H1 (cell line): ENCODE data around the gene HOXB7. TPM values are rescaled to one million over a fixed set of nuclear protein-coding genes. Genes with fewer than 3 reads are reported as not detected.

ENCODE experiments used
- ASH2L ChIP-seq: fragments of 200-600, 300-600 bp; sonication (generic); IDR thresholded peaks from one replicate; pipeline ENCODE4 v1.7.1; 2017; ENCODE audit warnings: low read length
- BACH1 ChIP-seq: IDR thresholded peaks from 2 replicates; pipeline ENCODE4 v1.6.1; 2012; ENCODE audit warnings: low read length, improper control_type of control experiment
- RAD21 ChIP-seq, 2 experiments: IDR thresholded peaks in 1 of 2; conservative IDR thresholded peaks in 1 of 2; 2 replicates each; pipeline ENCODE4 v1.6.1; 2011; ENCODE audit warnings: low read depth in 2 of 2, low read length in 2 of 2, improper control_type of control experiment in 1 of 2, inconsistent platforms in 1 of 2, mild to moderate bottlenecking in 1 of 2, moderate library complexity in 1 of 2
- RBBP5 ChIP-seq: IDR thresholded peaks from 2 replicates; pipeline ENCODE4 v1.7.1; 2012; ENCODE audit warnings: low read depth, mild to moderate bottlenecking, inconsistent platforms, low read length, moderate library complexity, borderline replicate concordance
- RFX5 ChIP-seq: IDR thresholded peaks from 2 replicates; pipeline ENCODE4 v1.6.1; 2011; ENCODE audit warnings: low read depth, low read length, improper control_type of control experiment, borderline replicate concordance
- polyA plus RNA-seq, 7 experiments: library from polyadenylated mRNA; depleted of rRNA in 3 of 7; stranded (reverse) in 5 of 7; unstranded in 2 of 7; fragments of >200 nt in 5 of 7; fragments of 200-250 nt in 2 of 7; gene quantifications; 1 replicate in 5 of 7; 2 replicates in 1 of 7; 4 replicates in 1 of 7; pipeline versions ENCODE4 v1.2.1 to v1.2.3, GENCODE V29; 2011 to 2013; ENCODE audit warnings: missing spikeins in 2 of 7, mixed read lengths in 2 of 7
- total RNA-seq: library from RNA; stranded (reverse); fragmentation: NEBNext Ultra II Directional; extraction: Animal tissue kit (Norgen Biotek cat#: 25700); gene quantifications from 2 replicates; pipeline ENCODE4 v1.2.1, GENCODE V29; 2021
- TF ChIP-seq, protein P1 (sequence below): IDR thresholded peaks from 2 replicates; pipeline ENCODE4 v1.6.1; 2012; ENCODE audit warnings: low read length, inconsistent platforms
- TF ChIP-seq, protein P2 (sequence below): IDR thresholded peaks from 2 replicates; pipeline ENCODE4 v1.6.1; 2011; ENCODE audit warnings: low read length, improper control_type of control experiment

Gene HOXB7
- total and polyA plus RNA-seq, 2 of the 8 experiments (the other 6 are each of a cell fraction or from before 2014, with no cell fraction given): not detected

DNA sequence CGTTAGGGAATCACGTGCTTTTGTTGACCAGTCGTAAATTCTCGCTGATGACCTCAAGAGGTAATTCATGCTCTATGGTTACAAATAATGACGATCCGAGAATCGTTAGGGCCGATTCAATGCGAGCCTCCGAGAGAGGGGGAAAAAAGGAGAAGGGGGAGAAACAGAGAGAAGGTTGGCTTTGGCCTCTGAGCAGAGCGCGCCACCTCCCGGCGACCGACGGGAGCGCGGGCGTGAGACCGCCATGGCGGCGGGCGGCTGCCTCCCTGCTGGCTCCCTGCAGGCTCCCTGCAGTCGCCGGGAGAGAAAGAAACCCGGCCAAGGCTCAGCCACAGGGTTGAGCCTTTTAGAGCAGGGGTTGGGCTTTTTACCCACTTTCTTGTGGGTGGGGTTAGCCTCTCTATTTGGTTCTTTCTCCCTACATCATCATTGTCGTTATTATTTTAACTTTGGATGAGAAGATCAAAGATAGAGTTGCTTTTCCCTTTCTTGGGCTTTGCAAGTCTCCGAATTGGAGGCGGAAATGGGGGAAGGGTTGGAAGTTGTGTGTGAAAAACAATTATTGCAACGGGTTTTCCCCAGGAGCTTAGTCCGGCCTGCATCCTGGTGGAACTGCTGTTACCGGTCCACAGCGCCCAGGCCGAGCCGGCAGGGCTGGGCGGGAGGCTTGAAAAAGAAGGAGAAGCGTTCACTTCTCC is 16.8 kb downstream of the HOXB7 start (continued):
- TF ChIP-seq RAD21 (IDR thresholded peaks at IDR 0.05 in 1 of 2, conservative IDR thresholded peaks at IDR 0.05 in 1 of 2; ENCODE audit: low read depth in 2 of 2, low read length in 2 of 2) (peak; percentile 90 to 91), ASH2L (no peak), RFX5 (no peak), BACH1 (no peak), RBBP5 (0 out of 2 replicates have a peak, but pooled peaks have one; percentile 13)
- TF ChIP-seq, protein P1, sequence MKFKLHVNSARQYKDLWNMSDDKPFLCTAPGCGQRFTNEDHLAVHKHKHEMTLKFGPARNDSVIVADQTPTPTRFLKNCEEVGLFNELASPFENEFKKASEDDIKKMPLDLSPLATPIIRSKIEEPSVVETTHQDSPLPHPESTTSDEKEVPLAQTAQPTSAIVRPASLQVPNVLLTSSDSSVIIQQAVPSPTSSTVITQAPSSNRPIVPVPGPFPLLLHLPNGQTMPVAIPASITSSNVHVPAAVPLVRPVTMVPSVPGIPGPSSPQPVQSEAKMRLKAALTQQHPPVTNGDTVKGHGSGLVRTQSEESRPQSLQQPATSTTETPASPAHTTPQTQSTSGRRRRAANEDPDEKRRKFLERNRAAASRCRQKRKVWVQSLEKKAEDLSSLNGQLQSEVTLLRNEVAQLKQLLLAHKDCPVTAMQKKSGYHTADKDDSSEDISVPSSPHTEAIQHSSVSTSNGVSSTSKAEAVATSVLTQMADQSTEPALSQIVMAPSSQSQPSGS: no peak
- TF ChIP-seq, protein P2, sequence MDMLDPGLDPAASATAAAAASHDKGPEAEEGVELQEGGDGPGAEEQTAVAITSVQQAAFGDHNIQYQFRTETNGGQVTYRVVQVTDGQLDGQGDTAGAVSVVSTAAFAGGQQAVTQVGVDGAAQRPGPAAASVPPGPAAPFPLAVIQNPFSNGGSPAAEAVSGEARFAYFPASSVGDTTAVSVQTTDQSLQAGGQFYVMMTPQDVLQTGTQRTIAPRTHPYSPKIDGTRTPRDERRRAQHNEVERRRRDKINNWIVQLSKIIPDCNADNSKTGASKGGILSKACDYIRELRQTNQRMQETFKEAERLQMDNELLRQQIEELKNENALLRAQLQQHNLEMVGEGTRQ: peak; percentile 11; the same call in 1 of the 2 replicates
